ENCODE results near the gene PPP2R2B.

The PPP2R2B gene

DNA sequence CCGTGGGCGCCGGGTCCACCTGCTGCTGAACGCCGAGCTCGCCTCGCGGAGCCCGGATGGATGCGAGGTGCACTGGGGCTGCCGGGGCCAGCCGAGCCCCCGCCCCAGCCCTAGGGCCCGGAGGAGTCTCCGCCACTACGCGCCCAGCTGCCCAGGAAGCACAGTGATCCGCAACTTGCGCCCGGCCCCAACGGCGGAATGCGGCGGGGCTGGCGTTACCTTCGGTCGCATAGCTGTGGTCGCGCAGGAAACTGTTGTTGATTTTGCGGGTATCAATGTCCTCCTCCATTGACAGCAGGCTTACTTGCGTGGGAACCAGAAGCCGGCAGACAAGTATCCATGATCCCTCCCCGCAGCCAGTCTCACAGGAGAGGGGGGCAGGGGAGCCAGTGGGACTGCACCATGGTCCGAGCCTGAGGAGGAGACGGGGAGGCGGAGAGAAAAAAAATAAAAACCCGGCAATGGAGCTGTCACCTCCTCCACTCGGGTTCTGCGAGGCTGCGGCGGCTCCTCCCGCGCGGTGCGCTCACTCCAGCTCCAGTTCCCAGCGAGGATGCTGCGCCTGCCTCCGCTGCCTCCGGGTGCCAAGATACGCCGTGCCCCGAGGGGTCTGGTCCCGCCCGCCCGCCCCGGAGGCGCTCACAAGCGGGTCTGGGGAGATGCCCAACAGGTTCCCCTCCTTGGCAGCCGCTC lies 628 bp downstream of the PPP2R2B start:
- peak; percentile 57 for ATAC-seq
- TF ChIP-seq BACH2 (CRISPR knock-in tag; IDR thresholded peaks at IDR 0.05; ENCODE audit: borderline replicate concordance) (no peak), RARB (CRISPR knock-in tag; IDR thresholded peaks at IDR 0.05) (no peak), PPARA (CRISPR knock-in tag; IDR thresholded peaks at IDR 0.05; ENCODE audit: borderline replicate concordance) (no peak), OSR1 (CRISPR knock-in tag; IDR thresholded peaks at IDR 0.05) (no peak), ESRRG (CRISPR knock-in tag; IDR thresholded peaks at IDR 0.05) (no peak), GLIS3 (CRISPR knock-in tag; IDR thresholded peaks at IDR 0.05) (no peak), ZFP3 (CRISPR knock-in tag; IDR thresholded peaks at IDR 0.05) (no peak), ZNF70 (CRISPR knock-in tag; IDR thresholded peaks at IDR 0.05) (no peak), ZFP30 (CRISPR knock-in tag; IDR thresholded peaks at IDR 0.05) (no peak), ZNF565 (CRISPR knock-in tag; conservative IDR thresholded peaks at IDR 0.05; ENCODE audit: low read depth) (no peak)
- TF ChIP-seq, protein P1, sequence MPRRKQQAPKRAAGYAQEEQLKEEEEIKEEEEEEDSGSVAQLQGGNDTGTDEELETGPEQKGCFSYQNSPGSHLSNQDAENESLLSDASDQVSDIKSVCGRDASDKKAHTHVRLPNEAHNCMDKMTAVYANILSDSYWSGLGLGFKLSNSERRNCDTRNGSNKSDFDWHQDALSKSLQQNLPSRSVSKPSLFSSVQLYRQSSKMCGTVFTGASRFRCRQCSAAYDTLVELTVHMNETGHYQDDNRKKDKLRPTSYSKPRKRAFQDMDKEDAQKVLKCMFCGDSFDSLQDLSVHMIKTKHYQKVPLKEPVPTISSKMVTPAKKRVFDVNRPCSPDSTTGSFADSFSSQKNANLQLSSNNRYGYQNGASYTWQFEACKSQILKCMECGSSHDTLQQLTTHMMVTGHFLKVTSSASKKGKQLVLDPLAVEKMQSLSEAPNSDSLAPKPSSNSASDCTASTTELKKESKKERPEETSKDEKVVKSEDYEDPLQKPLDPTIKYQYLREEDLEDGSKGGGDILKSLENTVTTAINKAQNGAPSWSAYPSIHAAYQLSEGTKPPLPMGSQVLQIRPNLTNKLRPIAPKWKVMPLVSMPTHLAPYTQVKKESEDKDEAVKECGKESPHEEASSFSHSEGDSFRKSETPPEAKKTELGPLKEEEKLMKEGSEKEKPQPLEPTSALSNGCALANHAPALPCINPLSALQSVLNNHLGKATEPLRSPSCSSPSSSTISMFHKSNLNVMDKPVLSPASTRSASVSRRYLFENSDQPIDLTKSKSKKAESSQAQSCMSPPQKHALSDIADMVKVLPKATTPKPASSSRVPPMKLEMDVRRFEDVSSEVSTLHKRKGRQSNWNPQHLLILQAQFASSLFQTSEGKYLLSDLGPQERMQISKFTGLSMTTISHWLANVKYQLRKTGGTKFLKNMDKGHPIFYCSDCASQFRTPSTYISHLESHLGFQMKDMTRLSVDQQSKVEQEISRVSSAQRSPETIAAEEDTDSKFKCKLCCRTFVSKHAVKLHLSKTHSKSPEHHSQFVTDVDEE (CRISPR knock-in tag; IDR thresholded peaks at IDR 0.05): no peak
- TF ChIP-seq, protein P2, sequence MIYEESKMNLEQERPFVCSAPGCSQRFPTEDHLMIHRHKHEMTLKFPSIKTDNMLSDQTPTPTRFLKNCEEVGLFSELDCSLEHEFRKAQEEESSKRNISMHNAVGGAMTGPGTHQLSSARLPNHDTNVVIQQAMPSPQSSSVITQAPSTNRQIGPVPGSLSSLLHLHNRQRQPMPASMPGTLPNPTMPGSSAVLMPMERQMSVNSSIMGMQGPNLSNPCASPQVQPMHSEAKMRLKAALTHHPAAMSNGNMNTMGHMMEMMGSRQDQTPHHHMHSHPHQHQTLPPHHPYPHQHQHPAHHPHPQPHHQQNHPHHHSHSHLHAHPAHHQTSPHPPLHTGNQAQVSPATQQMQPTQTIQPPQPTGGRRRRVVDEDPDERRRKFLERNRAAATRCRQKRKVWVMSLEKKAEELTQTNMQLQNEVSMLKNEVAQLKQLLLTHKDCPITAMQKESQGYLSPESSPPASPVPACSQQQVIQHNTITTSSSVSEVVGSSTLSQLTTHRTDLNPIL (CRISPR knock-in tag; IDR thresholded peaks at IDR 0.05; ENCODE audit: low read depth): no peak
- TF ChIP-seq, protein P3, sequence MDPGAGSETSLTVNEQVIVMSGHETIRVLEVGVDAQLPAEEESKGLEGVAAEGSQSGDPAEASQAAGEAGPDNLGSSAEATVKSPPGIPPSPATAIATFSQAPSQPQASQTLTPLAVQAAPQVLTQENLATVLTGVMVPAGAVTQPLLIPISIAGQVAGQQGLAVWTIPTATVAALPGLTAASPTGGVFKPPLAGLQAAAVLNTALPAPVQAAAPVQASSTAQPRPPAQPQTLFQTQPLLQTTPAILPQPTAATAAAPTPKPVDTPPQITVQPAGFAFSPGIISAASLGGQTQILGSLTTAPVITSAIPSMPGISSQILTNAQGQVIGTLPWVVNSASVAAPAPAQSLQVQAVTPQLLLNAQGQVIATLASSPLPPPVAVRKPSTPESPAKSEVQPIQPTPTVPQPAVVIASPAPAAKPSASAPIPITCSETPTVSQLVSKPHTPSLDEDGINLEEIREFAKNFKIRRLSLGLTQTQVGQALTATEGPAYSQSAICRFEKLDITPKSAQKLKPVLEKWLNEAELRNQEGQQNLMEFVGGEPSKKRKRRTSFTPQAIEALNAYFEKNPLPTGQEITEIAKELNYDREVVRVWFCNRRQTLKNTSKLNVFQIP (CRISPR knock-in tag; IDR thresholded peaks at IDR 0.05; ENCODE audit: borderline replicate concordance, low read depth): no peak
- TF ChIP-seq, protein P4, sequence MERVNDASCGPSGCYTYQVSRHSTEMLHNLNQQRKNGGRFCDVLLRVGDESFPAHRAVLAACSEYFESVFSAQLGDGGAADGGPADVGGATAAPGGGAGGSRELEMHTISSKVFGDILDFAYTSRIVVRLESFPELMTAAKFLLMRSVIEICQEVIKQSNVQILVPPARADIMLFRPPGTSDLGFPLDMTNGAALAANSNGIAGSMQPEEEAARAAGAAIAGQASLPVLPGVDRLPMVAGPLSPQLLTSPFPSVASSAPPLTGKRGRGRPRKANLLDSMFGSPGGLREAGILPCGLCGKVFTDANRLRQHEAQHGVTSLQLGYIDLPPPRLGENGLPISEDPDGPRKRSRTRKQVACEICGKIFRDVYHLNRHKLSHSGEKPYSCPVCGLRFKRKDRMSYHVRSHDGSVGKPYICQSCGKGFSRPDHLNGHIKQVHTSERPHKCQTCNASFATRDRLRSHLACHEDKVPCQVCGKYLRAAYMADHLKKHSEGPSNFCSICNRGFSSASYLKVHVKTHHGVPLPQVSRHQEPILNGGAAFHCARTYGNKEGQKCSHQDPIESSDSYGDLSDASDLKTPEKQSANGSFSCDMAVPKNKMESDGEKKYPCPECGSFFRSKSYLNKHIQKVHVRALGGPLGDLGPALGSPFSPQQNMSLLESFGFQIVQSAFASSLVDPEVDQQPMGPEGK (CRISPR knock-in tag; IDR thresholded peaks at IDR 0.05; ENCODE audit: borderline replicate concordance): no peak; the same call in 1 of the 2 replicates

DNA sequence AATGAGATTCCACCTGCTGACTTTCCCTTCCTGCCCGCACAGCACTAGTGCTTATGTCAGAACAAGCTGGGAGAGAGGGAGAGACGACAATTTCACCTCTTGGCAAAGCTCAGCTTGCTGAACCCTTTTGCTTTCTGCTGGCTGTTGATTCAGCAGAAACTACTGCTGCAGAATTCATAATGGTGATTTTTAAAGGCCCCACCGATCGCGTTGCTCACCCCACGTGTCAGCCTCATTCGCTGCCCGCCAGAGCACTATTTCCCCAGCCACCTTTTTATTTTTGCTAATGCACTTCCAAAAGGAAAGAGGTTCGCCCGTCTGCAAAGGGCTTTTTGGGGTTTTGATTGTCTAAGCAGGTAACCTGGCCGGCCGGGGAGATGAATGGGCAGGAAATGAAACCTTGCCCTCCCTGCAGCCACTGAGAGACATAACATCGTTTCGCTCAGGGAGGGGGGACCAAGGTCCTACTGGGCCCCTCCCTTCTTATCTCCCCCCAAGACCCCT lies 1.3 kb downstream of the PPP2R2B start:
- ATAC-seq: no peak
- TF ChIP-seq ISL1 (CRISPR knock-in tag; IDR thresholded peaks at IDR 0.05): no peak
- TF ChIP-seq, protein P2 (CRISPR knock-in tag; IDR thresholded peaks at IDR 0.05; ENCODE audit: low read depth): no peak
- no peak for TF ChIP-seq ZFP30 (CRISPR knock-in tag; IDR thresholded peaks at IDR 0.05)
- no peak for TF ChIP-seq BACH2 (CRISPR knock-in tag; IDR thresholded peaks at IDR 0.05; ENCODE audit: borderline replicate concordance)
- TF ChIP-seq ZFP3 (CRISPR knock-in tag; IDR thresholded peaks at IDR 0.05): no peak
- TF ChIP-seq TCF4 (CRISPR knock-in tag; IDR thresholded peaks at IDR 0.05; ENCODE audit: borderline replicate concordance): no peak
- TF ChIP-seq GLIS3 (CRISPR knock-in tag; IDR thresholded peaks at IDR 0.05): no peak
- TF ChIP-seq, protein P4 (CRISPR knock-in tag; IDR thresholded peaks at IDR 0.05; ENCODE audit: borderline replicate concordance): no peak
- TF ChIP-seq ARNTL (CRISPR knock-in tag; IDR thresholded peaks at IDR 0.05; ENCODE audit: borderline replicate concordance, low read depth): no peak
- no peak for TF ChIP-seq PPARA (CRISPR knock-in tag; IDR thresholded peaks at IDR 0.05; ENCODE audit: borderline replicate concordance)
- TF ChIP-seq SNAI2 (CRISPR knock-in tag; IDR thresholded peaks at IDR 0.05): no peak
- TF ChIP-seq OSR1 (CRISPR knock-in tag; IDR thresholded peaks at IDR 0.05): no peak
- no peak for TF ChIP-seq TOX (CRISPR knock-in tag; IDR thresholded peaks at IDR 0.05; ENCODE audit: borderline replicate concordance)

Measured in SK-N-SH treated with all-trans-retinoic acid at 6 μM for 48 hours (cell line).